Measurements from ENCODE around the gene FAM53C. TPM values are rescaled to one million over a fixed set of nuclear protein-coding genes. Genes with fewer than 3 reads are reported as not detected.

Gene FAM53C
- total RNA-seq, 1 experiment from 2014 or later, result 39.8 TPM

DNA sequence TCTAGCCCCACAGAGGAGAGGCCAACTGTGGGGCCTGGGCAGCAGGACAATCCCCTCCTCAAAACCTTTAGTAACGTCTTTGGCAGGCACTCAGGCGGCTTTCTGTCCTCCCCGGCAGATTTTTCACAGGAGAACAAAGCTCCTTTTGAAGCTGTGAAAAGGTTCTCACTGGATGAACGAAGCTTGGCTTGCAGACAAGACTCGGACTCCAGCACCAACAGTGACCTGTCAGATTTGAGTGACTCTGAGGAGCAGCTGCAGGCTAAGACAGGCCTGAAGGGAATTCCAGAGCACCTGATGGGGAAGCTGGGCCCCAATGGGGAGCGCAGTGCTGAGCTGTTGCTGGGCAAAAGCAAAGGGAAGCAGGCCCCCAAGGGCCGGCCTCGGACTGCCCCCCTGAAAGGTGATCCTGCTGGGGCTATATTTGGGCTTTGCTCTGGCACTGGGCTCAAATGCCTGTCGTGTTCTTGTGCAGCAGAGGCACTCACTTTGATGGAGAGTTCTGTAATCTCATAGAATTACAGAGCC, 53.9 kb downstream of the FAM53C start:
- Histone ChIP-seq H3K27ac (ENCODE audit: low read depth, low read length, poor library complexity, severe bottlenecking) (no peak overlapping the region), H3K4me1 (ENCODE audit: insufficient read depth, low read length, poor library complexity, severe bottlenecking) (no peaks in the 10 kb centered on the region), H3K4me3 (ENCODE audit: low read depth, low read length, poor library complexity, severe bottlenecking) (no peak overlapping the region), H3K36me3 (ENCODE audit: insufficient read depth, low read length, poor library complexity, severe bottlenecking) (peaks cover 45% of the 10 kb centered on the region), H3K9me3 (ENCODE audit: low read depth, low read length, poor library complexity, severe bottlenecking) (no peaks in the 10 kb centered on the region), H3K27me3 (replicated peaks; ENCODE audit: insufficient read depth, low read depth, low read length, poor library complexity) (no peaks in the 10 kb centered on the region)
- CTCF ChIA-PET, result no interaction called here
- POLR2A ChIA-PET (ENCODE audit: low non-redundant PET), result no interaction called here
- TF ChIP-seq EZH2 (IDR thresholded peaks at IDR 0.05; ENCODE audit: borderline replicate concordance, low read depth, low read length, poor library complexity, severe bottlenecking) (no peak), CTCF (conservative IDR thresholded peaks at IDR 0.05; ENCODE audit: low read depth, low read length) (no peak)
- no peak for DNase-seq (ENCODE audit: low spot score)
- BruUV-seq (replicated peaks), result no TSS peak
- intact Hi-C loops (cut with micrococcal nuclease; ENCODE audit: unreplicated experiment), result no loop called here

Other genes starting within 250 kb of the FAM53C start
- gene NME5, start 198.8 kb upstream of the FAM53C start, total RNA-seq (2021), result 0.72 TPM in 1 of 2 replicates, not detected in the other
- gene BRD8, start 159.6 kb upstream of the FAM53C start, total RNA-seq (2021), result 86.7 and 97.6 TPM in 2 replicates
- 116 and 119 TPM in 2 replicates for gene KIF20A, start 159.2 kb upstream of the FAM53C start, total RNA-seq (2021)
- gene CDC23, start 124.9 kb upstream of the FAM53C start, total RNA-seq (2021), result 54.0 and 55.1 TPM in 2 replicates
- gene GFRA3, start 63.6 kb upstream of the FAM53C start, total RNA-seq (2021), result 0.75 and 0.83 TPM in 2 replicates
- gene CDC25C, start 6.5 kb upstream of the FAM53C start, total RNA-seq (2021), result 22.3 and 25.6 TPM in 2 replicates
- gene KDM3B, start 14.4 kb downstream of the FAM53C start, total RNA-seq (2021), result 62.1 and 65.1 TPM in 2 replicates
- 8.4 and 14.6 TPM in 2 replicates for gene REEP2, start 100.8 kb downstream of the FAM53C start, total RNA-seq (2021)
- 64.8 and 98.2 TPM in 2 replicates for gene EGR1, start 127.2 kb downstream of the FAM53C start, total RNA-seq (2021)
- 172 and 191 TPM in 2 replicates for gene ETF1, start 205.0 kb downstream of the FAM53C start, total RNA-seq (2021)
- 502 TPM in 2 replicates for gene HSPA9, start 237.1 kb downstream of the FAM53C start, total RNA-seq (2021)

Data from A673 (cell line).